ENCODE results near the gene PARP6.

Gene PARP6

DNA sequence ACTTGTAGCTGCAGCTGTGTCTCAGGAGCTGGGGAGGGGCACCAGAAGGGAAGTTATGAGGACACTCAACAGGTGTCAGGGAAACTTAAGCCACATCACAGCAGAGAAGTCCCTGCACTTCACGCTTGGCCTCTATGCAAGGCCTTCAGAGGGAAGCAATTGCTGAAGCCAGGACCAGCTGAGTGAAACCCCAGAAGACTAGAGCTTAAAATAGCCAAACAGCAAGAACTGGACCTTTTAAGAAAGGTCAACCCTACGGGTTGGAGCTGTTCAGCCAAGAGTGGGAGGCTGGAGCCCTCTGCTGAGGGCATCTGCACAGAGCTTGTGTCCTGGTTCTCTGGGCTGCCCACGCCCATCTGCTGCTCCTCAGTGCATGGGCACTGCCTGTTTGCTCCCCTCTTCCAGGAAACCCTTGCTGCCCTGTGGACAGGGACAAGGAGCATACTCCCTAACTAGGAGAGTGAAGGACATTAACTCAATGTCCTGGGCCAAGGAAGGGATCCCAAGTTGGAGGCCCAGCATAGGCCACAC lies 70.9 kb downstream of the PARP6 start:
- in situ Hi-C loops (cut with HindIII; ENCODE audit: low sequenced_read_pairs) = loop anchor here (5.0 kb wide), 1 partner anchor 71 kb away; the partner anchor contains the start of gene PARP6

DNA sequence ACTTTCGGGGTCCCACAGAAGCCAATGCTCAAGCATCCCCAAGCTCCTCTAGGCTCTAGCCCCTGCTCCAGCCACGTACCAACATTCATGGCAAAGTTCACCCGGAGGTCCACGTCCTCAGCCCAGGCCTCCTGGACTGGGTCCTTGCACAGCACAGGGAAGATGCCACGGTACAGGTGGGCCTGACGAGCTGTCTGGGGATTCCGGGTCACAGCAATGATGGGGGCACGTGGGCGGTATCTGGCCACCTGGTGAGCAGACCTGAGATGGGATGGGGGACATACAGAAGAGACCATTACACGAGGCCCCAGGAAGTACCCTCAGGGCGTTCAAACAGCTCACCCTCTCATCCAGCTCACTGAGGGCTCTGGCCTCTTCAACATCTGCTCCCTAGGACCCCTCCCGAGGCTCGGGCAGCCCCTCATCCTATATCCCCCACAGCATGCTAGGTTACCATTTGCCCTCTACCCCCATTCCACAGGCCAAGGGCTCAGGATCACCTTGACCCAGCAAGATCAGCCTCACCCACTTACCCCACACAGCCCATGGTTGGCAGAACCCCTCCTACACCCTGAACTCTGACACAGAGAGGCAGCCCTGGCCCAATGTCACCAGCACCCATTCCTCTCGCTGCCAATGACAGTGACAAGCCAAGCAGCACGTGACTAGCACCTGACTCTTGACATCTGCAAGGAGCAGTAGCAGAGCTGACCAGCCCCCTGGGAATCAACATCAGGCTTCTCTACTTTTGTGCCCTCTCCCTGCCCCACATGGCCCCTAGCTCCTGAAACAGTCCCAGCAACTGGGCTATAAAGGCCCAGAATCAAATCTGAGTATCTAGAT lies 71.7 kb downstream of the PARP6 start:
- in situ Hi-C loops (cut with HindIII; ENCODE audit: low sequenced_read_pairs) = loop anchor here (5.0 kb wide), 1 partner anchor 72 kb away; the partner anchor contains the start of gene PARP6

DNA sequence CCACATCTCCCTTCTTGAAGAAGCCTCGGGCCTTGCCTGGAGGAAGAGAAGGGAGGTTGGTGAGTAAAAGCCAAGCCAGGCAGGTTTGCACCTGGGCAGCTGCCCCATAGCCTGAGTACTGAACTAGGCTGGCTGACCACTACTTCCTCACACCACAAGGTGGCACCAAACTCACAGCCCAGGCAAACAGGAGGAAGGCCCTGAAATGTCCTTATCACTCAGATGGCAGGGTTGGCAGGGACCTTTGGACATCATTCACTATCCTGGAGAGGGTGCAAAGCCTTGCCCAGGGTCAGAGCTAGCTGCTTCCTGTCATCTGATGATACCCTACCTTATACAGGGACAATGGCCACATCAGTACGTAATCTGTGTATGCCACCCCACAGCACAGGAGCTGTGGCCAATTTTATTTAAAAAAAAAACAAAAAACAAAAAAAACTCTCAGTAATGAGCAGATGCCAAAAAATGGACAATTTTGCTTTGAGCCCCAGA lies 72.6 kb downstream of the PARP6 start:
- in situ Hi-C loops (cut with HindIII; ENCODE audit: low sequenced_read_pairs) = loop anchor here (5.0 kb wide), 1 partner anchor 73 kb away; the partner anchor contains the start of gene PARP6

DNA sequence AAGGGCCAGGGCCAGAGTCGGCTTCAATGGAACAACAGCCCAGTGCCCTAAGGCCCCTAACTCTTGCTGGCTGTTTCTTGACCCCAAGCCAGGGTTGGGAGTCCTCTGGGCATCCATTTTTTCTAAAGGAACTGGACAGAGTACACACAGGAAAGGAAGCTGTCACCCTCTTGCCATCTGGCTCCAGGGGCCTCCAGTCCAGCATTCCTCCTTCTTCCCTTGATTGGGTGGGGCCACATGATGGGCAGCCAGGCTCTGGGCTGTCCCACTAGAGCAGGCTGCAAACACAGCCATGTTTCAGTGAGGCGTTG lies 73.2 kb downstream of the PARP6 start:
- in situ Hi-C loops (cut with HindIII; ENCODE audit: low sequenced_read_pairs) = no loop called here

DNA sequence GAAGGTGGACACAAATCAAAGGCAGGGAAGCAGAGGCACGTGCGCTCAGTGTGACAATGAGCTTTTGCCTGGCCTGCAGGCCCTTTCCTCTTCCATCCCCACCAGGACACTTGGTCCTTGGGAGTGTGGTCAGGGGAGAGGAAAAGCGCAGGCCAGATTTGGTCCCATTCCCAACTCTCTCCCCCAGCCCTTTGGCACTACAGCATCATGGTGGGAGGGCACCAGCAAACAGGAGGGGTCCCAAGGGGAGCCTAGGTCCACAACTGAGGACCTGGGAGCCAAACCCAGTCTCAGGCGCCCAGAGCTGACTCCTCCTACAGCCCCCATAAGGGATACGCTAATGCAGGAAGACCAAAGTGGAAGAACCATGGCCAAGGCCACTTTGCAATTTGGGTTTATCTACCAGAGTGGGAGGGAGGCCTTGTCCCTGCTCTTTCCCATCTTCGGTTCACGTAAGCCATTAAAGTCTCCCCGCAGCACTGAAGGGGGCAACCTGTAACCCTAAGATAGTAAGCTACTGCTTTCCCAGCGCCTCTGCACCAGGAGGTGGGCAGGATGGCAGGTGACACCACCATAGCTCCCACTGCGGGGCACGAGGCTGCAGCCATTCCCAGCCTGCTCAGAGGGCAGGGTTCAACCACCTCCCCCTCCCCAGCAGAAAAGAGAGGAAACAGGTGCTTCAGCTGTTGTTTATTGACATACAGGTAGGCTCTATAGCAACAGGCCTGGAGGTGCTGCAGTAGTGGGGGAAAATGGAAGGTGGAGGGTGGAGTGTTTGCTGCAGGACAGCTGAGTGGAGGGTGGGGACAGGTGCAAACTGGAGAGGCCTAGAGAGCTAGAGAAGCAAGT lies 73.8 kb downstream of the PARP6 start:
- in situ Hi-C loops (cut with HindIII; ENCODE audit: low sequenced_read_pairs) = no loop called here

DNA sequence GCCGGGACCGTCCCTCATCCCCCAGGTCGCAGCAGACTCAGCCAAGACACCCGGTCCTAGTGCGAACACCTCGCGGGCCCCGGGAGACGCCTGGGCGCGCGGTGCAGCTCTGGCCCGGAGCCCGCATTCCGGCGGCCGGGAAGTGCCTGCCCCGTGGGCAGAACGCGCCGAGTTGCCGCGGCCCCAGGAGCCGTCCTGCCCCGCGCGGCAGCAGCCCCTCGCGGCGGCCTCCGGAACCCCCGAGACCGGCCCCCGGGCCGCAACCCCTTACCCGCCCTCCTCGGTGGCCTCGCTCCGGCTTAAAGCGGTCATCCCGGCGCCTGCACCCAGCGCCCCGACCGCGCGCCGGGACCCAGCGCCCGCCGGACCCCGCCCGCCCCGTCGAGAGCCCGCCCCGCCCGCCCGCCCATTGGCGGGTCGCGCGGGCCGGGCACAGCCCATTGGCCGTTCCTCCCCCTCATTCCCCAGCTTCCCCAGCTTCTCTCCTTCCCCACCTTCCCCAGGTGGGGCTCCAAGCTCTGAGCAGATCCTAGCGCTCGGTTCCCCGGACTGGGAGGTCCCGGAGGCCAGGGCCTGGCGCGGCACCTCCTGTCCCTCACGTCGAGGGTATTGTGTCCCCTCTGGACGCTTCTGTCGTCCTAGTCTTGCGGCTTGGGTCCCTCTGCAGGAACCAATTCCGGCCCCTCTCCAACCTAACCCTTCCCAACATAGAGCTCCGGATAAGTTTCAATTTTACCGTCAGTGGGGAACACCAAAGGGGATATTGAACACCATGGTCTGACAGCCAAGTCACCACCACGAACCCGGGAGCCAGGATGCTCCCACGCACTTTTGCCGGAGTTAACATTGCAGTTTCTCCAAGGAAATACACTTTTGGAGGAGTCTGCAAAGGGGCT lies 74.6 kb downstream of the PARP6 start, which contains the start of gene GRAMD2A:
Gene GRAMD2A (minus strand): TSS at position 328 of the 896 bp plus-strand sequence.
- in situ Hi-C loops (cut with HindIII; ENCODE audit: low sequenced_read_pairs) = no loop called here

DNA sequence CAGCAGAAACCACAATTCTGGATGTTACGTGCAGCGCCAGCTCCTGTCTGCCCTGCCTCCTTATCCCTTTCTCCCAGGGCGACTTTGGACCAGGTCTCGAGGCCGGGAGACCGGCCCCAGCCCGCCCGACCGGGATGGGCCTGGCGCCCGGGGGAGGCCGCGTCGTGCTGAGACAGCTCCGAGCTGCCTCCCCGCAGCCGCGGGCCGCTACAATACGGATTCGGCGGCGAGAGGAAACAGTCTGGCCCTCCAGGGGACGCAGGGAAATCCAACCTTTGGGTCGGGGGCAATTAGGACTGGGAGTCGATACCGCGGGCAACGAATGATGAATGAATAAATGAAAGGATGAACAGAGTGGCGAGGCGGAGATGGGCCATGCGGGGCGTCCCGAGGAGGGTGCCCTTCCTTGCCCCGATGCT lies 75.3 kb downstream of the PARP6 start:
- in situ Hi-C loops (cut with HindIII; ENCODE audit: low sequenced_read_pairs) = no loop called here

DNA sequence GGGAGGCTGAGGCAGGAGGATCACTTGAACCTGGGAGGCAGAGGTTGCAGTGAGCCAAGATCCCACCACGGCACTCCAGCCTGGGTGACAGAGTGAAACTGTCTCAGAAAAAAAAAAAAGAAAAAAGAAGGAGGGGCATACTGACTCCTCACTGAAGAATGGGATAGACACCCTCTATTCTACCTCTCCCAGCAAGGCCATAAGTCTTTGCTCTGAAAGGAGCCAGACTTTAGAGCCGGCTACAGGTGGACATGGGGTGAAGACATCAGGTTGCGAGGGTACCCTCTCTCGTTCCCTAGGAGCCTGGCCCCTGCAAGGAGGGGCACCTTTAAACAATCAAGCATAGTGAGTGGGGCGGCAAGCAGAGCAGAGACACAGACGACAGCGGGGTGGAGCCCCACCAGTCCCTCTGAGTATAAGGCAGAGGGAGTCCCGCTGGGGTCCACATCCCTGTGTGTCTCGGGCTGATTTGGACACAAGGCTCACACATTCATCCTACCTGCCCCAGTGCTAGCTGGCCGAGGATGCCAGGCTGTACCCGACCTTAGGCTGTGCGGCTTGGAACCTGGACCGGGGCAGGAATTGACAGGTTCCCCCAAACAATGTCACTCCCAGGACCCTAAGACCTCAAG lies 75.8 kb downstream of the PARP6 start:
- in situ Hi-C loops (cut with HindIII; ENCODE audit: low sequenced_read_pairs) = no loop called here

DNA sequence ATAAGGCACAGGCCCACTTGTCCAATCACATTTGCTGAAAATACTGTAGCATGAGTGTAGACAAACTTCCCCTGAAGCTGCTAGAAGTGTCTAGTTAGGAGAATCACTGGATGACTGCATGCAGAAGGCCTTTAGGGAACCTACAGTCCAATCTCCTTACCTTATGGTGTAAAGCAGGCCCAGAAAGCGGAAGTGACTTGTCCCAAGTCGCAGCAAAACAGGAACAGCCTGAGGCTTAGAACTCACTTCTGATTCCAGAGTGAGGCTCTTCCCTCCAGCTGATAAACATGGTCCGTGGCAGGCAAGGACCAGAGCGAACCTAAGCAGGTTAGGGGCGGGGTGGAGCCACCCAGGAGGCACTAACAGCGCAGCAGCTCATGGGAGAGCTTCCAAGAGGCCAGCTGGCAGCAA lies 77.2 kb downstream of the PARP6 start:
- in situ Hi-C loops (cut with HindIII; ENCODE audit: low sequenced_read_pairs) = no loop called here

DNA sequence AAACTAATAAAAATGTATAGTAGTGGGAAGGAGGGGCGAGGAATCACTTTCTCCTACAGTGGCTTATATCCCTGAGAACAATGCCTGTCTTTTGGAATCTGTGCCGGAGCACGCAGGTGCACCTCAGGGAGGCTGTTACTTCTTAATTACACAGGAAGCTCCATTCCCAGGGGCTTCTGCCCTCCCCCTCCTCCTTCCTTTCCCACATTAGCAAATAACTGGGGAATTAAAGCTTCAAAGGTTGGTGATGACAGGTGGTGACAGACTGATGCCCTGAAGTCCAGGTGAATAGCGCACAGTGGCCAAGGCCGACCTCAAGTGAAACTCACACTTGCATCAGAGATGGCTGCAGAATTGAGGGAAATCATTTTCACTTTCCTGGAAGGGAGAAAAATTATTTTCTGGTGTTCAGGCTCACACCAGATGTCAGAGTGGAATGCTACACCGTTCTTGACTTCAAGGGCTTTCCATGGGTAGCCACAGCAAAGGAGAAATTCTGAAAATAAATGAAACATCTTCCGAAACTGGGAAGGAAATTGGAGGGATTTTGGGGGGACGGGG lies 78.4 kb downstream of the PARP6 start:
- in situ Hi-C loops (cut with HindIII; ENCODE audit: low sequenced_read_pairs) = loop anchor here (5.0 kb wide), 1 partner anchor 67 kb away; no protein-coding TSS in a partner anchor

DNA sequence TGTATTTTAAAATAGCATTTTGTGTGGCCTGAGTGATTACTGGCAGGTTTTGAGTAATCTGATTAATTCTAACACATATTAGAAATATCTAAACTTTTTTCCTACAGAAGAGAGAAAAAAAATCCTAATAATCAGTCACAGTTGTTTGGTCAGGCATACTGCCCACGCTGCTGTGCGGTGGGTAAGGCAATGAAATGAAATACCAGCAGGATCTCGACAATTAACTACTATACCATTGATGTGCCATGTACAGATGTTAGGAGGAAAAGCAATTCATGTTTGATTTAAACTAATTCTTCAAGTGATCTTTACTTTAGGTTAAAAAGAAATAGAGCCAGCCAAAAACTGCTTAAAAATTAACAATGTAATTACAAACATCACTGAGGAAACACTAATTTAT lies 79.9 kb downstream of the PARP6 start:
- in situ Hi-C loops (cut with HindIII; ENCODE audit: low sequenced_read_pairs) = loop anchor here (5.0 kb wide), 1 partner anchor 65 kb away; no protein-coding TSS in a partner anchor
